Measurements from ENCODE around the gene KAZN.

The KAZN gene

GRCh38 chr1:15075817-15076216 lies 477.3 kb downstream of the KAZN start:
- H3K4me3 ChIP-seq (ENCODE audit: low read length), result no peak overlapping the region
- no peak for DNase-seq (ENCODE audit: low read depth)
- no peak for TF ChIP-seq CTCF (conservative IDR thresholded peaks at IDR 0.05; ENCODE audit: low read depth, low read length)

- DNase-seq (ENCODE audit: low read depth), result no peak
- TF ChIP-seq CTCF (conservative IDR thresholded peaks at IDR 0.05; ENCODE audit: low read depth, low read length), result no peak
- no peak overlapping the region for H3K4me3 ChIP-seq (ENCODE audit: low read length)
These were observed 478.3 kb downstream of the KAZN start for GRCh38 chr1:15076807-15077206.

GRCh38 chr1:15077384-15077783 lies 478.9 kb downstream of the KAZN start:
- no peak overlapping the region for H3K4me3 ChIP-seq (ENCODE audit: low read length)
- TF ChIP-seq CTCF (conservative IDR thresholded peaks at IDR 0.05; ENCODE audit: low read depth, low read length), result no peak
- DNase-seq (ENCODE audit: low read depth), result peak; percentile 5

- no peak overlapping the region for H3K4me3 ChIP-seq (ENCODE audit: low read length)
- no peak for TF ChIP-seq CTCF (conservative IDR thresholded peaks at IDR 0.05; ENCODE audit: low read depth, low read length)
- no peak for DNase-seq (ENCODE audit: low read depth)
These were observed 482.0 kb downstream of the KAZN start for GRCh38 chr1:15080328-15081007.

- H3K4me3 ChIP-seq (ENCODE audit: low read length), result no peak overlapping the region
- no peak for DNase-seq (ENCODE audit: low read depth)
- no peak for TF ChIP-seq CTCF (conservative IDR thresholded peaks at IDR 0.05; ENCODE audit: low read depth, low read length)
These were observed 482.6 kb downstream of the KAZN start for GRCh38 chr1:15081102-15081501.

- H3K4me3 ChIP-seq (ENCODE audit: low read length), result no peak overlapping the region
- no peak for DNase-seq (ENCODE audit: low read depth)
These were observed 485.1 kb downstream of the KAZN start for GRCh38 chr1:15083578-15083977.

More at GRCh38 chr1:15083578-15083977, 485.1 kb downstream of the KAZN start:
- TF ChIP-seq CTCF (conservative IDR thresholded peaks at IDR 0.05; ENCODE audit: low read depth, low read length), result no peak
